Coronary artery (tissue), 2 donors: ENCODE data around the gene ADAMTS2.
A peak's percentile ranks its signal among the peaks of the same experiment; 100 is the strongest.

ENCODE experiments used
- DNase-seq: peaks from one replicate; pipeline ENCODE4 v3.0.0-alpha.2; 2017; ENCODE audit warnings: low spot score
- H3K27ac ChIP-seq, 2 donors: fragments of 200-600 bp; sonication (generic); one replicate each; pipeline ENCODE4 v1.5.1; 2016 to 2019
- H3K4me3 ChIP-seq: fragments of 200-600 bp; sonication (generic); 2 replicates; pipeline ENCODE4 v1.5.1; 2016; ENCODE audit warnings: mild to moderate bottlenecking, moderate library complexity
- CTCF ChIP-seq: fragments of 200-600 bp; sonication (generic); IDR thresholded peaks from one replicate; pipeline ENCODE4 v1.5.1; 2019; ENCODE audit warnings: antibody characterized with exemption

The ADAMTS2 gene

GRCh38 chr5:179314606-179315355 is 30.5 kb downstream of the ADAMTS2 start:
- no peak for DNase-seq
- peak overlapping the region; percentile 51 for H3K4me3 ChIP-seq
- no peak for TF ChIP-seq CTCF
- peak overlapping the region; percentile 77 to 87 for H3K27ac ChIP-seq

- Histone ChIP-seq H3K4me3 (peak overlapping the region; percentile 51), H3K27ac (peak overlapping the region; percentile 77 to 87)
- TF ChIP-seq CTCF = no peak
- peak; percentile 92 for DNase-seq
Measured at GRCh38 chr5:179313849-179314521, 31.3 kb downstream of the ADAMTS2 start.

GRCh38 chr5:179312557-179313235 is 32.6 kb downstream of the ADAMTS2 start:
- no peak for DNase-seq
- Histone ChIP-seq H3K4me3 (no peak overlapping the region), H3K27ac (no peak overlapping the region)
- TF ChIP-seq CTCF = no peak

GRCh38 chr5:179311581-179311980 is 33.7 kb downstream of the ADAMTS2 start:
- Histone ChIP-seq H3K4me3 (no peak overlapping the region), H3K27ac (no peak overlapping the region)
- no peak for DNase-seq
- no peak for TF ChIP-seq CTCF

- Histone ChIP-seq H3K27ac (no peak overlapping the region), H3K4me3 (no peak overlapping the region)
- DNase-seq = no peak
- TF ChIP-seq CTCF = no peak
Measured at GRCh38 chr5:179311091-179311470, 34.2 kb downstream of the ADAMTS2 start.

- Histone ChIP-seq H3K4me3 (no peak overlapping the region), H3K27ac (no peak overlapping the region)
- no peak for TF ChIP-seq CTCF
- no peak for DNase-seq
Measured at GRCh38 chr5:179310439-179311090, 34.7 kb downstream of the ADAMTS2 start.
